Neural cell (in vitro differentiated cells): ENCODE results near the gene TMOD2. TPM values are rescaled to one million over a fixed set of nuclear protein-coding genes. Genes with fewer than 3 reads are reported as not detected.

Experiments used
- H2AFZ ChIP-seq: fragments of 200-600, 300-800 bp; sonication (generic), shearing (Covaris generic); 2 replicates; pipeline ENCODE4 v1.6.0; 2014; ENCODE audit warnings: low read depth, mild to moderate bottlenecking, antibody characterized with exemption, low read length, moderate library complexity
- H3F3A ChIP-seq: fragments of 200-600 bp; shearing (Covaris generic); 2 replicates; pipeline ENCODE4 v1.6.1; 2016; ENCODE audit warnings: mild to moderate bottlenecking, moderate library complexity, mixed read lengths, antibody characterized with exemption, low read length; ENCODE audit not compliant: insufficient read depth, poor library complexity, severe bottlenecking
- H3K27ac ChIP-seq: fragments of 200-600, 300-800 bp; sonication (generic), shearing (Covaris generic); 2 replicates; pipeline ENCODE4 v1.5.1; 2014; ENCODE audit warnings: mild to moderate bottlenecking, low read length, moderate library complexity
- H3K27me3 ChIP-seq: fragments of 300-800, 200-600 bp; sonication (generic), shearing (Covaris generic); 2 replicates; pipeline ENCODE4 v1.6.0; 2014; ENCODE audit warnings: mild to moderate bottlenecking, low read depth, low read length, moderate library complexity; ENCODE audit not compliant: insufficient read depth
- H3K36me3 ChIP-seq: fragments of 300-800, 200-600 bp; sonication (generic), shearing (Covaris generic); 2 replicates; pipeline ENCODE4 v1.5.1; 2014; ENCODE audit warnings: mild to moderate bottlenecking, antibody characterized with exemption, low read length, moderate library complexity; ENCODE audit not compliant: insufficient read depth
- H3K4me2 ChIP-seq: fragments of 300-800, 200-600 bp; sonication (generic), shearing (Covaris generic); 2 replicates; pipeline ENCODE4 v1.6.0; 2014; ENCODE audit warnings: mild to moderate bottlenecking, low read length
- H3K4me3 ChIP-seq: fragments of 300-800, 200-600 bp; sonication (generic), shearing (Covaris generic); 2 replicates; pipeline ENCODE4 v1.5.1; 2014; ENCODE audit warnings: mild to moderate bottlenecking, low read length, moderate library complexity
- H3K79me2 ChIP-seq: fragments of 200-600 bp; shearing (Covaris generic); replicated peaks from 2 replicates; pipeline ENCODE4 v1.6.0; 2014; ENCODE audit warnings: mild to moderate bottlenecking, low read length, moderate library complexity; ENCODE audit not compliant: insufficient read depth
- H3K9ac ChIP-seq: fragments of 300-800, 200-600 bp; sonication (generic), shearing (Covaris generic); 2 replicates; pipeline ENCODE4 v1.6.1; 2016; ENCODE audit warnings: mild to moderate bottlenecking, low read length, mixed read lengths
- H3K9me2 ChIP-seq: fragments of 200-600 bp; shearing (Covaris generic); 2 replicates; pipeline ENCODE4 v1.6.1; 2016; ENCODE audit warnings: mild to moderate bottlenecking, low read length, mixed read lengths; ENCODE audit not compliant: insufficient read depth
- H3K9me3 ChIP-seq: fragments of 200-600, 300-800 bp; sonication (generic), shearing (Covaris generic); 2 replicates; pipeline ENCODE4 v1.6.1; 2016; ENCODE audit warnings: mild to moderate bottlenecking, mixed run types, low read length, moderate library complexity, mixed read lengths
- H4K20me1 ChIP-seq: fragments of 200-600 bp; shearing (Covaris generic); 2 replicates; pipeline ENCODE4 v1.6.1; 2016; ENCODE audit warnings: mild to moderate bottlenecking, mixed run types; ENCODE audit not compliant: insufficient read depth
- EP300 ChIP-seq: fragments of 450-650 bp; conservative IDR thresholded peaks from 2 replicates; pipeline ENCODE4 v1.6.1; 2014; ENCODE audit warnings: antibody characterized with exemption, mild to moderate bottlenecking, moderate library complexity; ENCODE audit not compliant: poor library complexity, severe bottlenecking
- EZH2 ChIP-seq: fragments of 200-600, 300-800 bp; shearing (Covaris generic), sonication (generic); IDR thresholded peaks from 2 replicates; pipeline ENCODE4 v1.6.1; 2014; ENCODE audit warnings: antibody characterized with exemption, low read length, borderline replicate concordance, mild to moderate bottlenecking; ENCODE audit not compliant: insufficient read depth, poor library complexity, severe bottlenecking
- MXI1 ChIP-seq: fragments of 450-650 bp; conservative IDR thresholded peaks from 2 replicates; pipeline ENCODE4 v1.6.1; 2014; ENCODE audit warnings: antibody characterized with exemption, mild to moderate bottlenecking; ENCODE audit not compliant: poor library complexity, severe bottlenecking
- POLR2AphosphoS5 ChIP-seq: IDR thresholded peaks from 2 replicates; pipeline ENCODE4 v1.6.1; 2012
- RAD21 ChIP-seq: fragments of 450-650 bp; conservative IDR thresholded peaks from 2 replicates; pipeline ENCODE4 v1.6.1; 2014; ENCODE audit warnings: antibody characterized with exemption, mild to moderate bottlenecking, moderate library complexity
- SMC3 ChIP-seq: fragments of 450-650 bp; conservative IDR thresholded peaks from 2 replicates; pipeline ENCODE4 v1.6.1; 2014; ENCODE audit warnings: antibody characterized with exemption, mild to moderate bottlenecking, moderate library complexity; ENCODE audit not compliant: poor library complexity
- TAF1 ChIP-seq: IDR thresholded peaks from 2 replicates; pipeline ENCODE4 v1.6.1; 2012; ENCODE audit warnings: low read depth
- polyA plus RNA-seq: library from polyadenylated mRNA; depleted of rRNA; stranded (reverse); fragments of >200 nt; gene quantifications from 2 replicates; pipeline ENCODE4 v1.2.3, GENCODE V29; 2014
- TF ChIP-seq, protein P1 (sequence below): IDR thresholded peaks from 2 replicates; pipeline ENCODE4 v1.6.1; 2012; ENCODE audit warnings: borderline replicate concordance
- TF ChIP-seq, protein P2 (sequence below): fragments of 450-650 bp; IDR thresholded peaks from 2 replicates; pipeline ENCODE4 v1.5.1; 2014; ENCODE audit warnings: antibody characterized with exemption, mild to moderate bottlenecking, moderate library complexity; ENCODE audit not compliant: poor library complexity, severe bottlenecking

The TMOD2 gene
- polyA plus RNA-seq, 1 donor from 2014 or later: 79.9 TPM

DNA sequence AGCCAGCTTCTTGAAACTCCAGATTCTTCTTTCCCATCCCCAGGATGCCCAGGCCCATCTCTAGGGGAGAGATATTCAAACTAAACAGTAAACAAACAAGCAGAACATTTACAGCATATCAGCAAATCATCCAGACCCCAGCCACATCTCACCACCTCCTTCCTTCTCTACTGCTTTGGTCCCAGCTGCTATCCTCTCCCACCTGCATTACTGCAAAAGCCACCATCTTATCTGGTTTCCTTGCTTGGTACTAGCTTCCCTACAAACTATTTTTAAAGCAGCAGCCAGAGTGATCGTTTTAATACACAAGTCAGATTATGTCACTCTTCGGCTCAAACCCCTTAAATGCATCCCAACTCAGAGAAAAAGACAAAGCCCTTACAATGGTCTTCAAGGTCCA is 18.8 kb upstream of the TMOD2 start:
- H3K4me3 ChIP-seq: no peak overlapping the region
- H3K4me2 ChIP-seq: no peak overlapping the region
- H3K27ac ChIP-seq: no peak overlapping the region
- H3K9me2 ChIP-seq: no peaks in the 10 kb centered on the region
- no peak overlapping the region for H3K9ac ChIP-seq
- no peaks in the 10 kb centered on the region for H3K79me2 ChIP-seq
- H4K20me1 ChIP-seq: no peaks in the 10 kb centered on the region
- H3K36me3 ChIP-seq: no peaks in the 10 kb centered on the region
- H3K9me3 ChIP-seq: no peaks in the 10 kb centered on the region
- no peak for TF ChIP-seq RAD21
- TF ChIP-seq, protein P1, sequence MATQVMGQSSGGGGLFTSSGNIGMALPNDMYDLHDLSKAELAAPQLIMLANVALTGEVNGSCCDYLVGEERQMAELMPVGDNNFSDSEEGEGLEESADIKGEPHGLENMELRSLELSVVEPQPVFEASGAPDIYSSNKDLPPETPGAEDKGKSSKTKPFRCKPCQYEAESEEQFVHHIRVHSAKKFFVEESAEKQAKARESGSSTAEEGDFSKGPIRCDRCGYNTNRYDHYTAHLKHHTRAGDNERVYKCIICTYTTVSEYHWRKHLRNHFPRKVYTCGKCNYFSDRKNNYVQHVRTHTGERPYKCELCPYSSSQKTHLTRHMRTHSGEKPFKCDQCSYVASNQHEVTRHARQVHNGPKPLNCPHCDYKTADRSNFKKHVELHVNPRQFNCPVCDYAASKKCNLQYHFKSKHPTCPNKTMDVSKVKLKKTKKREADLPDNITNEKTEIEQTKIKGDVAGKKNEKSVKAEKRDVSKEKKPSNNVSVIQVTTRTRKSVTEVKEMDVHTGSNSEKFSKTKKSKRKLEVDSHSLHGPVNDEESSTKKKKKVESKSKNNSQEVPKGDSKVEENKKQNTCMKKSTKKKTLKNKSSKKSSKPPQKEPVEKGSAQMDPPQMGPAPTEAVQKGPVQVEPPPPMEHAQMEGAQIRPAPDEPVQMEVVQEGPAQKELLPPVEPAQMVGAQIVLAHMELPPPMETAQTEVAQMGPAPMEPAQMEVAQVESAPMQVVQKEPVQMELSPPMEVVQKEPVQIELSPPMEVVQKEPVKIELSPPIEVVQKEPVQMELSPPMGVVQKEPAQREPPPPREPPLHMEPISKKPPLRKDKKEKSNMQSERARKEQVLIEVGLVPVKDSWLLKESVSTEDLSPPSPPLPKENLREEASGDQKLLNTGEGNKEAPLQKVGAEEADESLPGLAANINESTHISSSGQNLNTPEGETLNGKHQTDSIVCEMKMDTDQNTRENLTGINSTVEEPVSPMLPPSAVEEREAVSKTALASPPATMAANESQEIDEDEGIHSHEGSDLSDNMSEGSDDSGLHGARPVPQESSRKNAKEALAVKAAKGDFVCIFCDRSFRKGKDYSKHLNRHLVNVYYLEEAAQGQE: no peak
- no peak for TF ChIP-seq MXI1
- no peak for TF ChIP-seq EP300
- TF ChIP-seq, protein P2, sequence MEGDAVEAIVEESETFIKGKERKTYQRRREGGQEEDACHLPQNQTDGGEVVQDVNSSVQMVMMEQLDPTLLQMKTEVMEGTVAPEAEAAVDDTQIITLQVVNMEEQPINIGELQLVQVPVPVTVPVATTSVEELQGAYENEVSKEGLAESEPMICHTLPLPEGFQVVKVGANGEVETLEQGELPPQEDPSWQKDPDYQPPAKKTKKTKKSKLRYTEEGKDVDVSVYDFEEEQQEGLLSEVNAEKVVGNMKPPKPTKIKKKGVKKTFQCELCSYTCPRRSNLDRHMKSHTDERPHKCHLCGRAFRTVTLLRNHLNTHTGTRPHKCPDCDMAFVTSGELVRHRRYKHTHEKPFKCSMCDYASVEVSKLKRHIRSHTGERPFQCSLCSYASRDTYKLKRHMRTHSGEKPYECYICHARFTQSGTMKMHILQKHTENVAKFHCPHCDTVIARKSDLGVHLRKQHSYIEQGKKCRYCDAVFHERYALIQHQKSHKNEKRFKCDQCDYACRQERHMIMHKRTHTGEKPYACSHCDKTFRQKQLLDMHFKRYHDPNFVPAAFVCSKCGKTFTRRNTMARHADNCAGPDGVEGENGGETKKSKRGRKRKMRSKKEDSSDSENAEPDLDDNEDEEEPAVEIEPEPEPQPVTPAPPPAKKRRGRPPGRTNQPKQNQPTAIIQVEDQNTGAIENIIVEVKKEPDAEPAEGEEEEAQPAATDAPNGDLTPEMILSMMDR: no peak
- TF ChIP-seq POLR2AphosphoS5: no peak
- no peak for TF ChIP-seq SMC3
- no peak for TF ChIP-seq TAF1
- TF ChIP-seq EZH2: no peak
- no peaks in the 10 kb centered on the region for H3K27me3 ChIP-seq
- no peak overlapping the region for H2AFZ ChIP-seq
- H3F3A ChIP-seq: no peaks in the 10 kb centered on the region

DNA sequence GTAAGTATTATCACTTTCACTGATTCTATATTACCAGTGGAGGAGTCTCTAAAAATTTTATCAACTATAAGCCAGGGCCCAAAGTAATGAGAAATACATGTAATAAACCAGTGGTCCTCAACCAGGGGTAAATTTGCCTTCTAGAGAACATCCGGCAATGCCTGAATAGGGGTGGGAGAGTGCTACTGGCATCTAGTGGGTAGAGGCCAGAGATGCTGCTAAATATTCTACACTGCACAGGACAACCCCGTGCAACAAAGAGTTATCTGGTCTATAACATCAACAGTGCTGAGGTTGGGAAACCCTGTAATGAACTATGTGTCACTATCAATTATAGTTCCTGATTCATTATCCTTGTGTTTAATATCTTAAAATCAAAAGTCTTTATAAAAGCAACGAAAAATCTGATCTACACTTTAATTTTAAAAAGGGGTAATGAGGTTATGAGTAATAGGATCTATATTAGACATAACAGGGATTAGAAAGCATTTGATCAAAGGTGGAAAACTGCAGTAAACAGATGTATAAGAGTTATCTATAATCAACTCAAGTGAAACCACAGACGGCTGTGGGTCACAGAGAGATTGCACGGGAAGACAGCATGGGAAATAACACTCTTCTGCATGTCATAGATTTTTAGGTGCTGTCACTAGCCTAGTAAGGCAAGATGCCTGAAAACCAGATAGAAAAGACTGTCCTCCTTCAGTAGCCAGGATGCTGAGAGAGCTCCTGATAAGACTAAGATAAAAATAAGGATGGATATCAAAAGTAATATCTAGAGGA is 16.0 kb upstream of the TMOD2 start:
- peaks cover 13% of the 10 kb centered on the region for H3K27me3 ChIP-seq
- no peaks in the 10 kb centered on the region for H3F3A ChIP-seq
- no peaks in the 10 kb centered on the region for H3K9me2 ChIP-seq
- H3K4me2 ChIP-seq: no peak overlapping the region
- no peak overlapping the region for H2AFZ ChIP-seq
- no peaks in the 10 kb centered on the region for H4K20me1 ChIP-seq
- H3K9me3 ChIP-seq: no peaks in the 10 kb centered on the region
- no peaks in the 10 kb centered on the region for H3K36me3 ChIP-seq
- no peak overlapping the region for H3K9ac ChIP-seq
- H3K79me2 ChIP-seq: no peaks in the 10 kb centered on the region
- TF ChIP-seq EP300 (no peak), POLR2AphosphoS5 (no peak), EZH2 (no peak), TAF1 (no peak), RAD21 (no peak), SMC3 (no peak), MXI1 (no peak)
- TF ChIP-seq, protein P1: no peak
- TF ChIP-seq, protein P2: no peak
- H3K4me3 ChIP-seq: peak overlapping the region; percentile 71
- H3K27ac ChIP-seq: no peak overlapping the region
